Stimulated activated CD4-positive, alpha-beta T cell treated with anti-CD3 and anti-CD28 coated beads, Interleukin-12 subunit alpha, Interleukin-12 subunit beta, amount 100 ng/mL, for 24 hours (primary cell): ENCODE results near the gene BTRC.

Source experiments
- DNase-seq, 2 experiments: peaks; one replicate each; pipeline ENCODE4 v3.0.0-alpha.2; 2020; ENCODE audit warnings: low read depth in 2 of 2

Gene BTRC

DNA sequence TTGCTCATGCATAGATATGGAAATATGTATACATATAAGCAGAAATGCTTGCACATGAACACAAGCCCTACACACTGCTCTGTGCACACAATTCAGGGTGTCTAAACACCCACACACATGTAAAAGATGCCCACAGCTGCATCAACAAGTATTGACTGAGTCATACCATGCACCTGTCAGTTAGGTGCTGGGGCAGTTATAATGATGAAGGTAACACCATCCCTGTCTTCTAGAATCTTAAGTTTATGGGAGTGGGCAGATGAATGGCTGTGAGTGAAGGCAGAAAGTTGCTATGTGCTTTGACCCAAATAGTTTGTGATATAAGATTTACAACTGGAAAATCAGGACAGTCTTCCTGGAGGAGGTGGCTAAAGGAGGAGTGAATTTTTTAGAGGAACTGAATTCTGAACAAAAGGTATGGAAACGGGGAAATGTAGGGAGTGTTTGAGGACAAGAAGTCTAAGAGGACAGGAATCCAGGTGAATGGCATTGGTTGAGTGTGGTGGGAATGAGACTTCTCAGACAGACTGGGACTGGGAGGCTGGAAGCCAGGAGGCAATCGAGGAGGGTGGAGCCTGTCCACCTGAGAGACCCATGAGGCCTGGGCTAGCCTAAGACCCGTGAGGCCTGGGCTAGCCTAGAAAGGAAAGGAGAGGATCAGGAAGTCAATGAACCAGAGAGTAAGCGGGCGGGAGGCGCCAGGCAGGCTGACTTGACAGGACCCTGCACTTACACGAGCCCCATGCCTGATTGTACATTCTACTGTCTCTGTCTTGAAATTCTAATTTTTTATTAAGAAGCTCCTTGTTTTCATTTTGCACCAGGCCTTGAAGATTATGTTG is 213.4 kb downstream of the BTRC start:
- no peak for DNase-seq

GRCh38 chr10:101568054-101568745 is 214.2 kb downstream of the BTRC start:
- DNase-seq, result no peak

DNA sequence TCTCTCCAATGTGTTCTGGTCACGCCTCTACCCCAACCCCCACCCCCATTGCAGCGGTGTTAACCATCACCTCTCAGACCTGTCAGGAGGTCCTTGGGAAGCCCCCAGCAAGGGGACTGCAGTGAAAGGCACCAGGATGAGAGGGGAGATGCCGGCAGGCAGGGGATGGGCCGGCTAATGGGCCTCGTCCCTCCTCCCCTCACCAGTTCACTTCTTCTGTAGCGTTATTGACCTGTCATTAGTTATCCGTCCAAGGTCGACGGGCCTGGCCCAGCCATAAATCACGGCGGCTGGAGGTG is 215.3 kb downstream of the BTRC start:
- DNase-seq, result no peak

DNA sequence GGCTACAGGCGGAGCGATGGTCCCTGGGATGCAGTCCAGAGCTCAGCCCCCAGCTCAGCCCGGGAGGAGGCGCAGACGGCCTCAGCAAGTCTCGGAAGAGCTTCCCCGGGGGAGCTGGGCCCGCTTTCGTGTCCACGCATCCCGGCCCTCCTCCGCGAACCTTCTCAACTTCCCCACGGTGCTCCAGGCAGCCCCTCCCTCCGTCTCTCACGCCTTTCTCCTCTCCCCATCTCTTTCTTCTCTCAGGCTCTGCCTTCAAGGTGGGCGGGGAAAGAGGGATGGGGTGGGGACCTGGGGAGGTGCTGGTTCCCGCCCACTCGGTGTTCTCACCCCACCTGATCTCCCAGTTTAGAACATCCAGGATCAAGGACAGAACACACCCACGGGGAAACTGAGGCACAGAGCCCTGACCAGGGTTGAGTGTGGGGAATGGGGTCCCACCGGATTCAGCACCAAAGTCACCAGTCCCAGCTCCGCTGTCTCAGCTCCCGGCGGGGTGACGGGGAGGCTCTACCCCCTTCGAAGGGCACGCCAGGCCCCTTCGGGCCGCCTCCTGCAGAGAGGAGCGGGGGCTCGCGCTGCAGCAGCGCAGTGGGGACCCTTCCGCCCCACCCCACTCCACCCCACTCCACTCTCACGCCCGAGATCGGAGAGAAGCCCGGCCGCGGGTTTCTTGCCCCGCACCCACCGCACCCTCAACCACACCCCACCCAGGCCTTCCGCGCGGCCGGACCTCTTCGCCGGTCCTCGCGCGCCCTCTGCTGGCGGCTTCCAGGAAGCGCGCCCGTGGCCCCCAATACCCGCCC is 215.9 kb downstream of the BTRC start:
- peak; percentile 62 to 74 for DNase-seq

- no peak for DNase-seq
Observed at GRCh38 chr10:101570428-101571270, 216.7 kb downstream of the BTRC start.

- DNase-seq, result no peak
Observed at GRCh38 chr10:101571271-101571925, 217.4 kb downstream of the BTRC start.

DNA sequence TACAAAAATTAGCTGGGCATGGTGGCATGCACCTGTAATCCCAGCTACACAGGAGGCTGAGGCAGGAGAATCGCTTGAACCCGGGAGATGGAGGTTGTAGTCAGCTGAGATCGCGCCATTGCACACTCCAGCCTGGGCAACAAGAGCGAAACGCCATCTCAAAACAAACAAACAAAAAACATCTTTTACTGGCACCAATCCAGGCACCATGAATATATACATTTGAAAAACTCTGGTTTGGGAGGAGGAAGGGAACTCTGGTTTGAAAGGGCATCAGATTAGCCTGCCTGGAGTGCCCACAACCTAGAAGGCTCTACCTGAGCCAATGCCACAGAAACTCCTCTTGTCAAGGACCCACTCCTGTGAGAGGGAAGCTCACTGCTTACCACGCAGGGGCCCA is 218.2 kb downstream of the BTRC start:
- no peak for DNase-seq

- DNase-seq, result no peak
Observed at GRCh38 chr10:101572785-101573184, 218.8 kb downstream of the BTRC start.

DNA sequence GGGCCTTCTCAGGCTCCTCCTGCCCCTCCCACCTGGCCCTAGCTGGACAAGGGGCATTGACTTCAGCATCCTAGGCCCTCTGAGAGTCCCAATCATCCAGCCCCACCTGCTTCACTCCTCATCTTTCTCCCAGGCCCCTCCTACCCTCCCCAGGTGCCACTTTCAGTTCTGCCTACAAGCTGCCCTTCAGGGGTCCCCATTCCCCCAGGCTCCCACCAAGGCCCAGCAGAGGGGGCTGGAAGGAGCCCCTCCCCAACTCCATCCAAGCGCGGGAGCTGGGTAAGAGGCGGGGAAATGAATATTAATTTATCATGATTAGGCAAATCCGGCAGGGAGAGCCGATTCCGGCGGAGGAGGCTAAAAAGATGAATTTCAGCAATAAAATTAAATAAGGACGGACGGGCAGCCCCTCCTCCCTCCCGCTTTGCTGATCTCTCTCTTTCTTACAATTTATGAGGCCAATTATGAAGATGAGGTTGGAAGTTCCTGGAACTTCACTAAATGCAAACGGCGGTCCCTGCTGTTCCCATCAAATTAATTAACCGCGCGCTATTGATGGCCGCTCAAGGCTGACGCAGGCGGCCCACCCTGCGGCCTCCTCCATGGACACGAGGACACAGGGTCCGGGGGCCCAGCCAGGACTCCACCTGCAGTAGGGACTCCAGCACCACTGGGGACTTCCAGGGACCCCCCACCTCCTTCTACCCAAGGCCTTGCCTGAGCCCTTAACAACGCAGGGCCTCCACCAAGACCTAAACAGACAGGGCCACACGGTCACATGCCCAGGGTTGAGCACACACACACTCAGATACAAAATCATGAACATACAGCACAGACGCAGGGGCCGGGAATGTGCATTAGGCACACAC is 220.2 kb downstream of the BTRC start:
- DNase-seq, result no peak

DNA sequence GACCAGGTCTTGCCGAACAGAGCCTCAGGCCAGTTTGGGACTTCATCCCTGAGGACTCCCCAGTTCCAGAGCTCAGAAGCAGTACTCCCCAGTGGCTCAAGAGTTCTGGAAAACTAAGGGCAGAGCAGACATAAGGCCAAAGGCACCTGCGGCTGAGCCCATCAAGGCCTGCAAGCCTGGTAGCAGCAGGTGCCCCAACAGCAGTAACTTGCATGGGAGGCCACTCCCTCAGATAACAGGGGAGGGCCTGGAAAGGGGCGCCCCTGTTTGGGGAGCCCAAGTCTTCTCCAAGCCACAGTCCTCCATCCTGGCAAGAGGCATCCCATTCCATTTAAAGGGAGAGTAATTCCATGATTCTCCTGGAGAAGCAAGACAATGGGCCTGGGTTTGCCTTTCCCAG is 221.1 kb downstream of the BTRC start:
- DNase-seq, result no peak

GRCh38 chr10:101575580-101576210 is 221.7 kb downstream of the BTRC start:
- no peak for DNase-seq

GRCh38 chr10:101576211-101576863 is 222.4 kb downstream of the BTRC start:
- DNase-seq, result no peak

- DNase-seq, result no peak
Observed at GRCh38 chr10:101577121-101577871, 223.3 kb downstream of the BTRC start.

DNA sequence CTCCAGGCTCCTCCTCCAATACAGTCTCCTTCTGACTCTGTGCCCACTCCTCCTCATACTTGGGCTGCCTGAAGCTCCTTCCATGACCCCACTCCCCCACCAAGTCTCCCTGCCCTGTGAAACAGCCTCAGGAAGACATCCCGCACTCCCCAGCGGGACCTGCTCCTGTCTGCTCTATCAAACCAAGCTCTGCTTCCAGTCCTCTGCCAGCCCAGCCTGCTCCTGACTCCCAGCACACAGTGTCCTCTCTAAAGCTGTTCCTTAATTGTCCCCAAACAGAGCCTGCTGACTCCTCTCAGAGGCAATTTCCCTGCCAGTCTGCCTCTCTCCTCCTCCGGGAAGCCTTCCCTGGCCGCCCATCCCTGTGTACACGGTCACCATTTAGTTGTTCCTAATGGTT is 224.2 kb downstream of the BTRC start:
- DNase-seq, result no peak

- DNase-seq, result no peak
Observed at GRCh38 chr10:101578803-101579515, 225.0 kb downstream of the BTRC start.

DNA sequence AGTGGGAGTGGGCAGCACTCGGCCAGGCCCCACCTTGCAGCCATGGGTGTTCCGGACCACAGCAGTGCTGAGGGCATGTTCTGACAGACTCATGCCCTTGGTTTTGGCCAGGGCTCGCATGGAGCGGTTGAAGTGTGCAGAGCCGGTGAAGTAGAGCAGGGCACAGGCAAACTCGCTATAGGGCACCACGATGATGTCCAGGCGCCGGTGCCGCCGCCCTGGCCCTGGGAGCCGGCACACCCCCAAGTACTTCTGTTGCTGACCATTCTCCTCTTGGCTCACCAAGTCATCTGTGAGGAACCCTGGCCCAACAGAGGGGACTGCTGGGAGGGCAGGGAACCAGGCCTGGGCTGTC is 225.5 kb downstream of the BTRC start:
- DNase-seq, result no peak

- DNase-seq, result no peak
Observed at GRCh38 chr10:101580486-101581399, 226.8 kb downstream of the BTRC start.
